Endometrium (tissue), 2 donors: ENCODE results near the gene BUD13.

ENCODE experiments used
- FAIRE-seq: peaks from 2 replicates; lab custom pipeline; 2012; peaks lifted over from hg19 to GRCh38; lab: Jason Lieb, UNC
- donor health status: control.
- donor health status: control.

BUD13 gene

GRCh38 chr11:116716621-116717020 lies 56.2 kb downstream of the BUD13 start:
- no peak for FAIRE-seq

GRCh38 chr11:116715383-116715782 lies 57.4 kb downstream of the BUD13 start:
- FAIRE-seq = no peak

- no peak for FAIRE-seq
Measured at GRCh38 chr11:116714902-116715301, 57.9 kb downstream of the BUD13 start.

- no peak for FAIRE-seq
Measured at GRCh38 chr11:116712428-116712827, 60.4 kb downstream of the BUD13 start.

- no peak for FAIRE-seq
Measured at GRCh38 chr11:116710762-116711161, 62.0 kb downstream of the BUD13 start.

GRCh38 chr11:116710001-116710674 lies 62.6 kb downstream of the BUD13 start:
- no peak for FAIRE-seq

- no peak for FAIRE-seq
Measured at GRCh38 chr11:116707746-116708145, 65.0 kb downstream of the BUD13 start.

GRCh38 chr11:116707161-116707629 lies 65.6 kb downstream of the BUD13 start:
- FAIRE-seq = no peak

- FAIRE-seq = no peak
Measured at GRCh38 chr11:116703421-116703820, 69.4 kb downstream of the BUD13 start.

- FAIRE-seq = no peak
Measured at GRCh38 chr11:116702772-116703385, 69.9 kb downstream of the BUD13 start.

- no peak for FAIRE-seq
Measured at GRCh38 chr11:116701876-116702275, 70.9 kb downstream of the BUD13 start.

- FAIRE-seq = no peak
Measured at GRCh38 chr11:116701297-116701801, 71.4 kb downstream of the BUD13 start.

GRCh38 chr11:116700586-116701220 lies 72.1 kb downstream of the BUD13 start:
- FAIRE-seq = no peak
